Measurements from ENCODE around the gene MERTK.

The MERTK gene

DNA sequence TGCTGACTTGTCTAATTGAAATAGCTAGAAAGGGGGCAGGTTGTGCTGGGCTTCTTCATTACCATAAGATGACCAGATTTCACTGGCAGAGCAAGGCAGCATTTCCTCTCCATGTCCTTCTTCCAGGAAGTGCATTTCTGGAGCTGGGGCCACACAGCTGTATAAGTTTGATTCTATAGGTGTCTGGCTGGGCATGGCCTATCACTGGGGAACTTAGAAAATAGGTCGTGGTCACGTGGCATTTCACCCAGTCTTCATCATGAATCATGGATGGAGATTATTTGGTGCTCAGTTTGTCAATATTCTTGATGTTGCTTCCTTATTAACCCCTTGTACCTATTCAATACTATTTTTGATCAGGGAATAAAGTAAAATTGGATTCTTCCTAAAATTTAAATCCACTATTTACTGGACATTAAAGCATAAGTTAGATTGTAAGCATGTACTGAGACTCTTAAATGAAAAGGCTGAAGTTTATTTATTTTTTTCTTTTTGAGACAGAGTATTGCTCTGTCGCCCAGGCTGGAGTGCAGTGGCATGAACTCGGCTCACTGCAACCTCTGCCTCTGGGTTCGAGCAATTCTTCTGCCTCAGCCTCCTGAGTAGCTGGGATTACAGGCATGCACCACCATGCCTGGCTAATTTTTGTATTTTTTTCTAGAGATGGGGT, 107.1 kb downstream of the MERTK start:
- H3K4me3 ChIP-seq (ENCODE audit: control insufficient read depth, low read depth, low read length) = no peak overlapping the region
- no peak for DNase-seq (ENCODE audit: low read depth)
- TF ChIP-seq, protein P1, sequence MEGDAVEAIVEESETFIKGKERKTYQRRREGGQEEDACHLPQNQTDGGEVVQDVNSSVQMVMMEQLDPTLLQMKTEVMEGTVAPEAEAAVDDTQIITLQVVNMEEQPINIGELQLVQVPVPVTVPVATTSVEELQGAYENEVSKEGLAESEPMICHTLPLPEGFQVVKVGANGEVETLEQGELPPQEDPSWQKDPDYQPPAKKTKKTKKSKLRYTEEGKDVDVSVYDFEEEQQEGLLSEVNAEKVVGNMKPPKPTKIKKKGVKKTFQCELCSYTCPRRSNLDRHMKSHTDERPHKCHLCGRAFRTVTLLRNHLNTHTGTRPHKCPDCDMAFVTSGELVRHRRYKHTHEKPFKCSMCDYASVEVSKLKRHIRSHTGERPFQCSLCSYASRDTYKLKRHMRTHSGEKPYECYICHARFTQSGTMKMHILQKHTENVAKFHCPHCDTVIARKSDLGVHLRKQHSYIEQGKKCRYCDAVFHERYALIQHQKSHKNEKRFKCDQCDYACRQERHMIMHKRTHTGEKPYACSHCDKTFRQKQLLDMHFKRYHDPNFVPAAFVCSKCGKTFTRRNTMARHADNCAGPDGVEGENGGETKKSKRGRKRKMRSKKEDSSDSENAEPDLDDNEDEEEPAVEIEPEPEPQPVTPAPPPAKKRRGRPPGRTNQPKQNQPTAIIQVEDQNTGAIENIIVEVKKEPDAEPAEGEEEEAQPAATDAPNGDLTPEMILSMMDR (IDR thresholded peaks at IDR 0.05; ENCODE audit: control insufficient read depth, insufficient read depth, low read depth, low read length, missing control alignments) = no peak

DNA sequence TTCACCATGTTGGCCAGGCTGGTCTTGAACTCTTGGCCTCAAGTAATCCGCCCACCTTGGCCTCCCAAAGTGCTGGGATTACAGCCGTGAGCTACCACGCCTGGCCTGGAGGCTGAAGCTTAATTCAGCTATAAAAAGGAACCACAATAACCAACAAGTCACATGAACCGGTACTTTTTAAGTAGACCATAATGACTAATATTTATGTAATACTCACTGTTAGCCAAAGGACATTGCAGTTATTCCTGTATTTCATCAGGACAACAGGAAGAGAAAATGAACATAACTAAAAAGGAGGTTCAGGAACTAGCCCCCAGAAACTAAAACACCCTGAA, 107.6 kb downstream of the MERTK start:
- peak; percentile 53 for DNase-seq (ENCODE audit: low read depth)
- no peak overlapping the region for H3K4me3 ChIP-seq (ENCODE audit: control insufficient read depth, low read depth, low read length)
- TF ChIP-seq, protein P1 (IDR thresholded peaks at IDR 0.05; ENCODE audit: control insufficient read depth, insufficient read depth, low read depth, low read length, missing control alignments) = no peak

DNA sequence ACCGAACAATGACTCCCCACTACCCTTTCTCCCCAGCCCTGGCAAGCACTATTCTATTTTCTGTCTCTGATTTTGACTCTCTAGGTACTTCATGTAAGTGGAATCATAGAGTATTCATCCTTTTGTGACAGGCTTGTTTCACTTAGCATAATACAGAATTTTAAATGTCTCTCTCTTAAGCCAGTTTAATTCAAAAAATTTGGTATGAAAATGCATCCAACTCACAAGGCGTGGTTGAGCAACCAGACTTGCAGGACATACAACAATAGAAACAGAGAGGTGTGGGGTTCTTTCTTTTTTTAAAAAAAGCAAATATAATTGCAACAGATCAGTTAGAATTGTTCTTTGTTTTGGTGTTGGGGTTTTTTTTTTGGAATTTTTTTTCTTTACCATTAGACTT, 109.1 kb downstream of the MERTK start:
- no peak overlapping the region for H3K4me3 ChIP-seq (ENCODE audit: control insufficient read depth, low read depth, low read length)
- no peak for DNase-seq (ENCODE audit: low read depth)
- TF ChIP-seq, protein P1 (IDR thresholded peaks at IDR 0.05; ENCODE audit: control insufficient read depth, insufficient read depth, low read depth, low read length, missing control alignments) = no peak

DNA sequence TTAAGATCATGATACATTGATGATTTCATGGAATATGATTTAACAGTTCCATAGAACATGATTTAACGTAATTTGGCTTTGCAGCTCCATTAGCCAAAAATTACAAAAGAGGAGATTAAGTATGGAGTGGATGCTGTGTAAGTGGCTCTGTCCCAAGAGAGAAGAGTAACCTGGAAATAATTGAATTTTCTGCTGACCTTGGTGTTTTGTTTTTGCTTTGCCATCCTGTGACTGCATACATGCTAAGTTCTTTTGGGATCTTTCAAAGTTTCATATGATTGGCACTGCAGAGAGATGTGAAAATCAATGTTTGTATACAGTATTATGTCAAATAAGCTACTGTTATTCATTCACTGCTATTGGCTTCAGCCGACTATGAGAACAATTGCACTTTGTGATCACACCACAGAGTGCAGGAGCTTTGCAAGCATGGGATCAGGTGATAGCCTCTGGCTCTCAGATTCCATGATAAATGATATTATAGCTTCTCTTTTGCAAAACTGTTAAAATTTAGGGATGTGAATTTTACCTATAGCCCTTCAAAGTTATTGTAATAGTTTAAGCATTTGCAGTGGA, 110.6 kb downstream of the MERTK start:
- no peak overlapping the region for H3K4me3 ChIP-seq (ENCODE audit: control insufficient read depth, low read depth, low read length)
- DNase-seq (ENCODE audit: low read depth) = no peak
- TF ChIP-seq, protein P1 (IDR thresholded peaks at IDR 0.05; ENCODE audit: control insufficient read depth, insufficient read depth, low read depth, low read length, missing control alignments) = no peak

DNA sequence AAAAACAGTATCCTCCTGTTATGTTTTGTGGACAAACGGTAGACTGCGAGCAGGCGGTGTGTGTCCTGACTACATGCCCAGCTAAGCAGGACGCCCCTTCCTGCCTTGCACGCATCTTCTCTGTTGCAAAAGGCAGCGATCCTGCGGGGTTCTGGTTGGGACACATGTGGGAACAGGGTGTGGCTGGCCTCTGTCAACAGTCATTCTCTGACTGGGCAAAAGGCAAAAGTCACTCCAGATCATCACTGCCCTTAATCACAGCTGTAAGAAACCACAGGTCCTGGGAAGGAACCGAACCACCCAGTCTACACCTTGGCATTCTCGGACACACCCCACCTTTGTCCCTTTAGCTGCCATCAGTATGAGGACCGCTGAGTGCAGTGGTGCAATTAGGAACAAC, 112.3 kb downstream of the MERTK start:
- no peak overlapping the region for H3K4me3 ChIP-seq (ENCODE audit: control insufficient read depth, low read depth, low read length)
- DNase-seq (ENCODE audit: low read depth) = no peak
- TF ChIP-seq, protein P1 (IDR thresholded peaks at IDR 0.05; ENCODE audit: control insufficient read depth, insufficient read depth, low read depth, low read length, missing control alignments) = no peak

DNA sequence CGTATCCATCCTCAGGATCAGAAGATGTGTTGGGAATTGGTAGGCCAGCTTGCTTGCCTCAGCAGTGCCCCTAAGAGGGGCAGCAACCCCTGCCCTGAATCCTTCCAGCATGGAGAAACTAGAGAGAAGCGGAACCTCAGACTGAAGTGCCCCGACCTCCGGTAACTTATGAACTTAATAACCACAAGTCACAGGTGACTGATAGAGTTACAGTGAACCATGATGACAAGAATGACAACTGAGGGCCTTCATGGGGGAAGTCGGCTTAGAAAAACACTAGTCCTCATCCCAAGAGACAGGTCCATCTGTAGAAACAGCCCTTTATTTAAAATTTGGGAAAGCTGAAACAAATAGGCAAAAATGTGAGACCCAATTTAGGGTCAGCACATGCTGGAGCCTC, 114.1 kb downstream of the MERTK start:
- H3K4me3 ChIP-seq (ENCODE audit: control insufficient read depth, low read depth, low read length) = no peak overlapping the region
- TF ChIP-seq, protein P1 (IDR thresholded peaks at IDR 0.05; ENCODE audit: control insufficient read depth, insufficient read depth, low read depth, low read length, missing control alignments) = no peak
- DNase-seq (ENCODE audit: low read depth) = no peak

Data from AG09309 (cell line).